Measurements from ENCODE around the gene RXRA. TPM values are rescaled to one million over a fixed set of nuclear protein-coding genes. Genes with fewer than 3 reads are reported as not detected.

The RXRA gene
- total and polyA plus RNA-seq, 2 of the 4 experiments (the other 2 are of a cell fraction) = 7.5 to 17.9 TPM

- intact Hi-C loops (cut with micrococcal nuclease) (no loop called here), dilution Hi-C loops (cut with HindIII; ENCODE audit: low sequenced_read_pairs, unreplicated experiment) (no loop called here), in situ Hi-C loops (cut with MboI; ENCODE audit: low sequenced_read_pairs) (no loop called here)
- no peaks in the 10 kb centered on the region for H3K36me3 ChIP-seq (ENCODE audit: control insufficient read depth, insufficient read depth, low read length)
- no peak overlapping the region for H2BK20ac ChIP-seq (ENCODE audit: low read depth, low read length)
- no peaks in the 10 kb centered on the region; the same call in 1 of the 2 replicates for H3K27me3 ChIP-seq (ENCODE audit: control insufficient read depth, insufficient read depth, low read length)
- no peak overlapping the region for H4K91ac ChIP-seq (ENCODE audit: insufficient read depth, low read depth, low read length)
- no peak for TF ChIP-seq CHD1 (IDR thresholded peaks at IDR 0.05; ENCODE audit: low read depth, low read length)
- no peak for TF ChIP-seq RAD21 (IDR thresholded peaks at IDR 0.05; ENCODE audit: low read length)
- no peak for TF ChIP-seq NFE2L2 (IDR thresholded peaks at IDR 0.05; ENCODE audit: low read depth, low read length)
- no peak for TF ChIP-seq MXI1 (IDR thresholded peaks at IDR 0.05; ENCODE audit: borderline replicate concordance, low read depth, low read length)
- TF ChIP-seq RFX5 (IDR thresholded peaks at IDR 0.05; ENCODE audit: low read depth, low read length) = no peak
- TF ChIP-seq ELK1 (IDR thresholded peaks at IDR 0.05; ENCODE audit: borderline replicate concordance, low read depth, low read length) = no peak
- TF ChIP-seq RCOR1 (IDR thresholded peaks at IDR 0.05; ENCODE audit: insufficient replicate concordance, low read length) = no peak
- no peak for TF ChIP-seq FOS (IDR thresholded peaks at IDR 0.05; ENCODE audit: low read depth, low read length)
- no peak for TF ChIP-seq POLR2A (IDR thresholded peaks at IDR 0.05; ENCODE audit: low read depth, low read length)
- H4K8ac ChIP-seq (ENCODE audit: low read depth in 2 of 2, low read length in 2 of 2) = no peak overlapping the region
- no peaks in the 10 kb centered on the region for H3K79me1 ChIP-seq (ENCODE audit: low read depth in 1 of 2, low read length in 2 of 2)
- no peak overlapping the region for H2AK5ac ChIP-seq (ENCODE audit: low read depth, low read length)
- no peak overlapping the region for H3K27ac ChIP-seq (ENCODE audit: insufficient read depth, low read length)
- no peak overlapping the region for H3K18ac ChIP-seq (ENCODE audit: low read depth, low read length)
- no peak overlapping the region for H2BK15ac ChIP-seq (ENCODE audit: low read depth, low read length)
- no peak overlapping the region for H2BK5ac ChIP-seq (ENCODE audit: low read depth, low read length, poor library complexity, severe bottlenecking)
- H4K20me1 ChIP-seq (ENCODE audit: insufficient read depth, low read length) = no peaks in the 10 kb centered on the region
- peaks cover 17% of the 10 kb centered on the region for H3K4me1 ChIP-seq (ENCODE audit: control insufficient read depth, insufficient read depth, low read length)
- no peak overlapping the region for H2AK9ac ChIP-seq (replicated peaks; ENCODE audit: low read depth, low read length, poor library complexity)
- CTCF ChIA-PET = no interaction called here
- no TSS peak for BruUV-seq (replicated peaks)
- WGBS, 2 experiments (ENCODE audit: extremely low coverage in 2 of 2, insufficient read length in 1 of 2) = 100% methylated on average over 2 of the region's 2 CpGs; no CpG with 5 or more reads in 1 of the 2 experiments
- no peak overlapping the region for H3K14ac ChIP-seq (replicated peaks; ENCODE audit: low read depth, low read length)
- peak overlapping the region; percentile 14 for H2AFZ ChIP-seq (replicated peaks; ENCODE audit: low read length, poor library complexity)
- H3K4me3 ChIP-seq (ENCODE audit: insufficient read depth, low read depth, low read length) = no peak overlapping the region
- H3K9me3 ChIP-seq (ENCODE audit: control insufficient read depth, insufficient read depth, low read length) = peaks cover 14% of the 10 kb centered on the region
- DNase-seq (no peak), ATAC-seq (ENCODE audit: low read depth) (no peak)
- no peak overlapping the region for H2BK120ac ChIP-seq (ENCODE audit: low read depth, low read length)
- POLR2A ChIA-PET (ENCODE audit: unreplicated experiment) = no interaction called here
- H3K4me2 ChIP-seq (ENCODE audit: low read depth, low read length) = no peak overlapping the region
- peaks cover 9% of the 10 kb centered on the region for H3K9me1 ChIP-seq (ENCODE audit: insufficient read depth, low read length)
- H3K23ac ChIP-seq (ENCODE audit: low read depth, low read length) = no peak overlapping the region
- H3K4ac ChIP-seq (ENCODE audit: low read depth, low read length) = no peak overlapping the region
- H3K56ac ChIP-seq (ENCODE audit: extremely low read depth, insufficient read depth, low read length) = no peak overlapping the region
- no peak overlapping the region for H3K9ac ChIP-seq (ENCODE audit: low read depth, low read length)
- no peak overlapping the region for H4K5ac ChIP-seq (ENCODE audit: low read depth, low read length)
These were observed 12.8 kb upstream of the RXRA start for GRCh38 chr9:134313470-134313869.
